Keratinocyte (primary cell): ENCODE results near the gene PPP1R18. TPM values are rescaled to one million over a fixed set of nuclear protein-coding genes. Genes with fewer than 3 reads are reported as not detected.
A peak's percentile ranks its signal among the peaks of the same experiment; 100 is the strongest.
"Not testable (repeated sequence)": the region's sequence is repeated elsewhere in the genome, so short reads cannot be mapped to it uniquely, and the experiment has no call there.

Experiments
- DNase-seq: peaks from one replicate; pipeline ENCODE4 v3.0.0-alpha.2; 2011; ENCODE audit warnings: low read depth, missing footprints, low spot score
- FAIRE-seq: peaks from 2 replicates; lab custom pipeline; 2011; peaks lifted over from hg19 to GRCh38; lab: Jason Lieb, UNC
- H2AFZ ChIP-seq: 2 replicates; pipeline ENCODE4 v1.6.0; 2012; ENCODE audit warnings: low read length, control low read depth, inconsistent platforms; ENCODE audit not compliant: control insufficient read depth
- H3K27ac ChIP-seq: 2 replicates; pipeline ENCODE4 v1.5.1; 2011; ENCODE audit warnings: low read length; ENCODE audit not compliant: control insufficient read depth, insufficient read depth
- H3K27me3 ChIP-seq: 3 replicates; pipeline ENCODE4 v1.6.0; 2011; ENCODE audit warnings: low read length; ENCODE audit not compliant: control insufficient read depth, insufficient read depth; ENCODE audit errors: extremely low read depth
- H3K36me3 ChIP-seq, 2 experiments: 2 replicates in 1 of 2; 3 replicates in 1 of 2; pipeline ENCODE4 v1.5.1; 2011; ENCODE audit warnings: low read length in 2 of 2, mild to moderate bottlenecking in 1 of 2; ENCODE audit not compliant: control insufficient read depth in 2 of 2, insufficient read depth in 2 of 2; ENCODE audit errors: extremely low read depth in 1 of 2
- H3K4me1 ChIP-seq: 3 replicates; pipeline ENCODE4 v1.5.1; 2011; ENCODE audit warnings: low read length; ENCODE audit not compliant: control insufficient read depth, insufficient read depth; ENCODE audit errors: extremely low read depth
- H3K4me2 ChIP-seq: 3 replicates; pipeline ENCODE4 v1.6.0; 2011; ENCODE audit warnings: low read depth, low read length; ENCODE audit not compliant: control insufficient read depth, insufficient read depth; ENCODE audit errors: extremely low read depth
- H3K4me3 ChIP-seq, 3 experiments: fragments of 200-600 bp in 1 of 3; sonication (generic) in 1 of 3; 2 replicates in 2 of 3; 3 replicates in 1 of 3; pipeline ENCODE4 v1.5.1; 2011 to 2016; ENCODE audit warnings: low read length in 3 of 3, mild to moderate bottlenecking in 3 of 3, control low read depth in 2 of 3, inconsistent platforms in 1 of 3, low read depth in 1 of 3, mixed read lengths in 1 of 3, mixed run types in 1 of 3, moderate library complexity in 1 of 3; ENCODE audit not compliant: control insufficient read depth in 2 of 3, insufficient read depth in 2 of 3; ENCODE audit errors: extremely low read depth in 1 of 3
- H3K79me2 ChIP-seq: 2 replicates; pipeline ENCODE4 v1.6.0; 2012; ENCODE audit warnings: low read length; ENCODE audit not compliant: control insufficient read depth, insufficient read depth
- H3K9ac ChIP-seq: 3 replicates; pipeline ENCODE4 v1.6.0; 2011; ENCODE audit warnings: low read length; ENCODE audit not compliant: control insufficient read depth, insufficient read depth; ENCODE audit errors: extremely low read depth
- H3K9me1 ChIP-seq: 3 replicates; pipeline ENCODE4 v1.6.0; 2011; ENCODE audit warnings: low read length; ENCODE audit not compliant: control insufficient read depth, insufficient read depth; ENCODE audit errors: extremely low read depth
- H3K9me3 ChIP-seq: 2 replicates; pipeline ENCODE4 v1.5.1; 2012; ENCODE audit warnings: low read depth, low read length; ENCODE audit not compliant: control insufficient read depth
- H4K20me1 ChIP-seq: 3 replicates; pipeline ENCODE4 v1.6.0; 2011; ENCODE audit warnings: low read length; ENCODE audit not compliant: control insufficient read depth, insufficient read depth; ENCODE audit errors: extremely low read depth
- CTCF ChIP-seq, 3 experiments: IDR thresholded peaks in 1 of 3; conservative IDR thresholded peaks in 1 of 3; optimal IDR thresholded peaks in 1 of 3; 2 replicates in 2 of 3; 3 replicates in 1 of 3; pipeline versions ENCODE3 to v1.5.1; 2011; ENCODE audit warnings: low read length in 3 of 3, mild to moderate bottlenecking in 3 of 3, moderate library complexity in 2 of 3, control low read depth in 1 of 3, inconsistent platforms in 1 of 3; ENCODE audit not compliant: insufficient read depth in 2 of 3; ENCODE audit errors: extremely low read depth in 1 of 3
- dilution Hi-C: fragments of 300-500 bp; cut with MboI; formaldehyde crosslinking; loops from one replicate; pipeline ENCODE4 v1.7.0; 2020; ENCODE audit warnings: low sequenced_read_pairs; ENCODE audit not compliant: extremely low pct_ligation_motif_present
- polyA plus RNA-seq, 5 experiments: library from polyadenylated mRNA; depleted of rRNA in 3 of 5; stranded (reverse) in 3 of 5; stranded (forward) in 1 of 5; unstranded in 1 of 5; fragments of >200 nt; gene quantifications; 1 replicate in 1 of 5; 2 replicates in 3 of 5; 3 replicates in 1 of 5; pipeline versions ENCODE4 v1.2.1 to v1.2.3, GENCODE V29; 2011 to 2012; ENCODE audit warnings: missing spikeins in 2 of 5, low read depth in 1 of 5, low replicate concordance in 1 of 5

PPP1R18 gene
- polyA plus RNA-seq, 1 donor (not counting 4 experiments of a cell fraction or from before 2014, with no cell fraction given): 88.9 TPM

- H3K27me3 ChIP-seq, H3K9me3 ChIP-seq, H3K27ac ChIP-seq, H3K9me1 ChIP-seq, DNase-seq, H2AFZ ChIP-seq, FAIRE-seq, dilution Hi-C loops: not testable (repeated sequence)
- Histone ChIP-seq H3K79me2 (peaks cover 47% of the 10 kb centered on the region), H4K20me1 (peaks cover 31% of the 10 kb centered on the region), H3K4me1 (peaks cover 21% of the 10 kb centered on the region), H3K36me3 (peaks cover 13 to 26% of the 10 kb centered on the region in 2 experiments), H3K9ac (peak overlapping the region; percentile 39), H3K4me2 (peak overlapping the region; percentile 88), H3K4me3 (peak overlapping the region in 1 of 3 experiments; percentile 33)
- TF ChIP-seq CTCF (optimal IDR thresholded peaks at IDR 0.05 in 1 of 3, IDR thresholded peaks at IDR 0.05 in 1 of 3, conservative IDR thresholded peaks at IDR 0.05 in 1 of 3; ENCODE audit: extremely low read depth in 1 of 3, insufficient read depth in 2 of 3, low read length in 3 of 3): peak in 1 of 3 experiments; percentile 3
Measured at GRCh38 chr6:30723843-30724741, 37.6 kb upstream of the PPP1R18 start.

GRCh38 chr6:30723159-30723842, 36.9 kb upstream of the PPP1R18 start:
- H3K79me2 ChIP-seq: peaks cover 48% of the 10 kb centered on the region
- H3K9me1 ChIP-seq, DNase-seq, H3K27me3 ChIP-seq, H3K27ac ChIP-seq, FAIRE-seq, H3K9me3 ChIP-seq, H2AFZ ChIP-seq, dilution Hi-C loops: not testable (repeated sequence)
- peak overlapping the region; percentile 88 for H3K4me2 ChIP-seq
- peaks cover 25% of the 10 kb centered on the region for H3K4me1 ChIP-seq
- peaks cover 13 to 26% of the 10 kb centered on the region in 2 experiments for H3K36me3 ChIP-seq
- H3K4me3 ChIP-seq: peak overlapping the region in 2 of 3 experiments; percentile 33 to 89
- H3K9ac ChIP-seq: peak overlapping the region; percentile 39
- H4K20me1 ChIP-seq: peaks cover 31% of the 10 kb centered on the region
